ENCODE results near the gene RRP1B. TPM values are rescaled to one million over a fixed set of nuclear protein-coding genes. Genes with fewer than 3 reads are reported as not detected.

Gene RRP1B
- total RNA-seq, 1 experiment from 2014 or later: 55.9 TPM

GRCh38 chr21:43624339-43624738 is 35.0 kb upstream of the RRP1B start:
- Histone ChIP-seq H3K79me2 (ENCODE audit: insufficient read depth, low read length) (no peaks in the 10 kb centered on the region), H3K4me1 (ENCODE audit: control insufficient read depth in 1 of 2, insufficient read depth in 2 of 2, low read length in 2 of 2) (no peaks in the 10 kb centered on the region), H3K4me2 (ENCODE audit: low read length) (no peak overlapping the region), H4K20me1 (ENCODE audit: insufficient read depth) (no peaks in the 10 kb centered on the region), H3K27me3 (ENCODE audit: insufficient read depth, low read length) (no peaks in the 10 kb centered on the region), H3K9ac (ENCODE audit: low read length) (no peak overlapping the region), H2AFZ (ENCODE audit: low read depth, low read length, poor library complexity, severe bottlenecking) (no peak overlapping the region), H3K27ac (ENCODE audit: low read depth, low read length) (no peak overlapping the region), H3K9me3 (ENCODE audit: control insufficient read depth in 1 of 2, insufficient read depth in 1 of 2, low read depth in 1 of 2, low read length in 2 of 2) (peaks cover 0 to 4% of the 10 kb centered on the region in 2 experiments; a peak in 1 of 4 replicates), H3K9me2 (ENCODE audit: insufficient read depth) (no peaks in the 10 kb centered on the region), H3K4me3 (replicated peaks in 1 of 2; ENCODE audit: low read depth in 1 of 2, low read length in 2 of 2) (no peak overlapping the region), H3K36me3 (ENCODE audit: control insufficient read depth in 1 of 2, insufficient read depth in 2 of 2, low read length in 2 of 2) (no peaks in the 10 kb centered on the region)
- POLR2A ChIA-PET: no interaction called here
- TF ChIP-seq POLR2A (IDR thresholded peaks at IDR 0.05; ENCODE audit: borderline replicate concordance, extremely low read depth, insufficient read depth, insufficient read length) (no peak), CTCF (IDR thresholded peaks at IDR 0.05 in 2 of 3, conservative IDR thresholded peaks at IDR 0.05 in 1 of 3; ENCODE audit: borderline replicate concordance in 1 of 3, insufficient read depth in 1 of 3, low read depth in 2 of 3, low read length in 2 of 3) (0 out of 6 replicates have a peak, but pooled peaks of 1 of the 3 experiments have one; percentile 5), YY1 (IDR thresholded peaks at IDR 0.05; ENCODE audit: extremely low read depth, insufficient replicate concordance, low read depth, low read length) (no peak), SP1 (IDR thresholded peaks at IDR 0.05; ENCODE audit: low read depth) (no peak), FOSL1 (IDR thresholded peaks at IDR 0.05; ENCODE audit: low read depth) (no peak), CBX3 (IDR thresholded peaks at IDR 0.05; ENCODE audit: low read depth) (no peak), SIN3A (IDR thresholded peaks at IDR 0.05; ENCODE audit: low read depth) (no peak), CEBPB (IDR thresholded peaks at IDR 0.05; ENCODE audit: low read depth) (no peak), RAD21 (IDR thresholded peaks at IDR 0.05; ENCODE audit: low read depth) (peak; percentile 24; the same call in 1 of the 2 replicates), MAX (IDR thresholded peaks at IDR 0.05) (no peak)
- peak; percentile 53; the same call in 1 of the 2 replicates for ATAC-seq
- RAD21 ChIA-PET (ENCODE audit: low non-redundant PET in 1 of 2, low total read pairs in 2 of 2, uncharacterized antibody in 2 of 2, unreplicated experiment in 2 of 2): no interaction called here
- CTCF ChIA-PET: no interaction called here
- BruUV-seq (replicated peaks): no TSS peak
- no peak for DNase-seq (ENCODE audit: low read depth, low spot score)
- intact Hi-C loops (cut with micrococcal nuclease): no loop called here
